HCT116 (cell line): ENCODE results near the gene CHTF18. TPM values are rescaled to one million over a fixed set of nuclear protein-coding genes. Genes with fewer than 3 reads are reported as not detected.
"Not testable (repeated sequence)": the region's sequence is repeated elsewhere in the genome, so short reads cannot be mapped to it uniquely, and the experiment has no call there.

Experiments used
- ATAC-seq: fragments of 200-7000 bp; cut with Tn5 transposase; 2 replicates; pipeline ENCODE4 v1.9.1; 2020; ENCODE audit warnings: mild to moderate bottlenecking, moderate library complexity
- BruUV-seq: library from RNA; stranded (reverse); fragments of 400-500 nt; replicated peaks from 2 replicates; lab custom pipeline; 2021; lab: Mats Ljungman, UMichigan
- CTCF ChIA-PET: fragments of 300-600 bp; sonication (Branson Sonifier 250); formaldehyde crosslinking; loops from one replicate; lab custom pipeline; 2021; ENCODE audit warnings: antibody characterized with exemption; lab: Charles Lee
- POLR2A ChIA-PET: fragments of 300-600, 350-600 bp; sonication (Branson Sonifier 250); formaldehyde crosslinking; loops from one replicate; lab custom pipeline; 2021; ENCODE audit warnings: antibody characterized with exemption; lab: Charles Lee
- RAD21 ChIA-PET, 2 experiments: fragments of 300-600 bp; sonication (Branson Sonifier 250); formaldehyde crosslinking; loops; one replicate each; lab custom pipeline; 2023; ENCODE audit warnings: low total read pairs in 2 of 2; ENCODE audit not compliant: uncharacterized antibody in 2 of 2, unreplicated experiment in 2 of 2, low non-redundant PET in 1 of 2; lab: Charles Lee
- DNase-seq: peaks from one replicate; pipeline ENCODE4 v3.0.0-alpha.2; 2010; ENCODE audit warnings: low read depth, low spot score
- H2AFZ ChIP-seq: fragments of 200-600 bp; shearing (Covaris generic), sonication (generic); 2 replicates; pipeline ENCODE4 v1.6.1; 2017; ENCODE audit warnings: low read depth, mixed run types, mixed read lengths, antibody characterized with exemption, low read length; ENCODE audit not compliant: poor library complexity, severe bottlenecking
- H3K27ac ChIP-seq: 2 replicates; pipeline ENCODE4 v1.5.1; 2012; ENCODE audit warnings: low read depth, low read length
- H3K27me3 ChIP-seq: fragments of 200-600 bp; sonication (generic); 2 replicates; pipeline ENCODE4 v1.6.1; 2016; ENCODE audit warnings: mixed run types, low read length, mixed read lengths; ENCODE audit not compliant: insufficient read depth
- H3K36me3 ChIP-seq, 2 experiments: fragments of 200-500 bp in 1 of 2; fragments of 200-600 bp in 1 of 2; sonication (Bioruptor generic) in 1 of 2; sonication (generic) in 1 of 2; 2 replicates each; pipeline versions ENCODE4 v1.5.1 to v1.6.1; 2014 to 2016; ENCODE audit warnings: low read length in 2 of 2, inconsistent platforms in 1 of 2, mixed read lengths in 1 of 2, mixed run types in 1 of 2; ENCODE audit not compliant: insufficient read depth in 2 of 2, control insufficient read depth in 1 of 2
- H3K4me1 ChIP-seq, 2 experiments: fragments of 200-600 bp in 1 of 2; sonication (generic) in 1 of 2; 2 replicates each; pipeline versions ENCODE4 v1.5.1 to v1.6.1; 2012 to 2017; ENCODE audit warnings: low read length in 2 of 2, inconsistent platforms in 1 of 2, mild to moderate bottlenecking in 1 of 2, mixed read lengths in 1 of 2, mixed run types in 1 of 2, moderate library complexity in 1 of 2; ENCODE audit not compliant: insufficient read depth in 2 of 2, control insufficient read depth in 1 of 2
- H3K4me2 ChIP-seq: fragments of 200-600 bp; sonication (generic); 2 replicates; pipeline ENCODE4 v1.6.1; 2017; ENCODE audit warnings: mixed run types, low read length, mixed read lengths
- H3K4me3 ChIP-seq, 2 experiments: fragments of 200-600 bp in 1 of 2; sonication (generic) in 1 of 2; replicated peaks in 1 of 2; 2 replicates each; pipeline ENCODE4 v1.5.1; 2011 to 2016; ENCODE audit warnings: low read length in 2 of 2, control low read depth in 1 of 2, low read depth in 1 of 2, mild to moderate bottlenecking in 1 of 2, mixed read lengths in 1 of 2, mixed run types in 1 of 2
- H3K79me2 ChIP-seq: fragments of 200-600 bp; sonication (generic); 2 replicates; pipeline ENCODE4 v1.6.1; 2017; ENCODE audit warnings: mild to moderate bottlenecking, mixed run types, low read length, moderate library complexity, mixed read lengths; ENCODE audit not compliant: insufficient read depth
- H3K9ac ChIP-seq: fragments of 200-600 bp; sonication (generic); 2 replicates; pipeline ENCODE4 v1.6.1; 2016; ENCODE audit warnings: low read length, mixed read lengths
- H3K9me2 ChIP-seq: fragments of 200-600 bp; sonication (generic), shearing (Covaris generic); 2 replicates; pipeline ENCODE4 v1.6.1; 2017; ENCODE audit warnings: mixed run types, mild to moderate bottlenecking, moderate library complexity; ENCODE audit not compliant: insufficient read depth
- H3K9me3 ChIP-seq, 2 experiments: fragments of 200-500 bp in 1 of 2; fragments of 200-600 bp in 1 of 2; sonication (Bioruptor generic) in 1 of 2; sonication (generic) in 1 of 2; 2 replicates each; pipeline ENCODE4 v1.6.1; 2014 to 2017; ENCODE audit warnings: low read length in 2 of 2, mixed read lengths in 2 of 2, inconsistent platforms in 1 of 2, low read depth in 1 of 2, mild to moderate bottlenecking in 1 of 2, mixed run types in 1 of 2, moderate library complexity in 1 of 2; ENCODE audit not compliant: control insufficient read depth in 1 of 2, insufficient read depth in 1 of 2
- H4K20me1 ChIP-seq: fragments of 200-600 bp; sonication (generic), shearing (Covaris generic); 2 replicates; pipeline ENCODE4 v1.6.1; 2017; ENCODE audit warnings: mixed run types, mild to moderate bottlenecking, moderate library complexity; ENCODE audit not compliant: insufficient read depth
- EGR1 ChIP-seq: IDR thresholded peaks from 2 replicates; pipeline ENCODE4 v1.6.1; 2012; ENCODE audit warnings: low read depth
- ELF1 ChIP-seq: IDR thresholded peaks from 2 replicates; pipeline ENCODE4 v1.6.1; 2012; ENCODE audit warnings: low read depth, borderline replicate concordance
- POLR2A ChIP-seq: IDR thresholded peaks from 2 replicates; pipeline ENCODE4 v1.7.0; 2011; ENCODE audit warnings: borderline replicate concordance; ENCODE audit not compliant: insufficient read depth, insufficient read length; ENCODE audit errors: extremely low read depth
- TCF7L2 ChIP-seq: IDR thresholded peaks from 2 replicates; pipeline ENCODE4 v1.7.0; 2011; ENCODE audit warnings: borderline replicate concordance, inconsistent platforms; ENCODE audit not compliant: insufficient read depth, insufficient read length; ENCODE audit errors: extremely low read depth
- ZNF274 ChIP-seq: fragments of 200-500 bp; sonication (Bioruptor generic); IDR thresholded peaks from 2 replicates; pipeline ENCODE4 v1.6.1; 2014; ENCODE audit warnings: mild to moderate bottlenecking, low read depth, low read length, inconsistent platforms
- intact Hi-C: fragments of 100-400 bp; cut with micrococcal nuclease; formaldehyde crosslinking; loops from 2 replicates; pipeline ENCODE4 v1.10.0; 2022
- total RNA-seq: library from RNA; stranded (reverse); gene quantifications from one replicate; pipeline ENCODE4 v1.2.1, GENCODE V29; 2021; ENCODE audit not compliant: unreplicated experiment
- TF ChIP-seq, protein P1 (sequence below): IDR thresholded peaks from 2 replicates; pipeline ENCODE4 v1.6.1; 2012; ENCODE audit warnings: low read depth
- TF ChIP-seq, protein P2 (sequence below): IDR thresholded peaks from 2 replicates; pipeline ENCODE4 v1.6.1; 2012
- TF ChIP-seq, protein P3 (sequence below), 3 experiments: fragments of 200-600 bp in 1 of 3; sonication (generic) in 1 of 3; IDR thresholded peaks in 2 of 3; conservative IDR thresholded peaks in 1 of 3; 2 replicates each; pipeline ENCODE4 v1.5.1; 2012 to 2017; ENCODE audit warnings: low read depth in 2 of 3, low read length in 2 of 3, antibody characterized with exemption in 1 of 3, borderline replicate concordance in 1 of 3, control low read depth in 1 of 3, mild to moderate bottlenecking in 1 of 3, mixed read lengths in 1 of 3, mixed run types in 1 of 3, moderate library complexity in 1 of 3; ENCODE audit not compliant: insufficient read depth in 1 of 3

The CHTF18 gene
- total RNA-seq, 1 experiment from 2014 or later = 145 TPM

DNA sequence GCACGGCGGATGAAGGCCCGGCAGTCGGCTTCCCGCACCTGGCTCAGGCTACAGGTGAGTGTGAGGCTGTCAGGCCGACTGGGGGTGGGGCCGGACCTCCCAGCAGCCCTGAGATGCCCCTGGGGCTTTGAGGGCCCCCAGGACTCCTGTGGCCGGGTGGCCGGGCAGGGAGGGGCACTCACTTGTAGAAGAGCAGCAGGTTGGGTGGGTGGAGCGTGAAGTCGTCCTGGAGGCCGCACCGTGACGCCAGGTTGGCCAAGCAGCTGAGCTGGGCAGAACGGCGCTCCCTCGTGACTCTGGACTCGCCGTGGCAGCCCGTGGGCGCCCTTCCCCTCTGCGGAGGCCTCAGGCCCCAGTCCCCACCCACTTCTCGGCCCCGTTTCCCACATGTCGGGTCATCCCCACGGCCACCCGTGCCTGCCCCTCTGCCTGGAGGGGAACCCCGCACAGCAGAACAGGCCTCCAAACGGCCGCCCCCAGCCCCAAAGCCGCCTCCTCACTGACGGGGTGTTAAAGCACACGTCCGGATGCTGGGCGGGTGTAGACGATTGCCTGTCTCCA lies 13.1 kb upstream of the CHTF18 start:
- no peaks in the 10 kb centered on the region for H3K9me3 ChIP-seq
- H3K36me3 ChIP-seq = no peaks in the 10 kb centered on the region
- ChIA-PET POLR2A (no interaction called here), RAD21 (no interaction called here), CTCF (no interaction called here)
- H3K9me2 ChIP-seq = no peaks in the 10 kb centered on the region
- no peak overlapping the region; the same call in 1 of the 2 replicates for H3K27ac ChIP-seq
- no peak overlapping the region for H2AFZ ChIP-seq
- no peaks in the 10 kb centered on the region for H4K20me1 ChIP-seq
- ATAC-seq = no peak
- H3K4me2 ChIP-seq = no peak overlapping the region
- no TSS peak for BruUV-seq
- no peaks in the 10 kb centered on the region for H3K27me3 ChIP-seq
- intact Hi-C loops = no loop called here
- TF ChIP-seq, protein P1, sequence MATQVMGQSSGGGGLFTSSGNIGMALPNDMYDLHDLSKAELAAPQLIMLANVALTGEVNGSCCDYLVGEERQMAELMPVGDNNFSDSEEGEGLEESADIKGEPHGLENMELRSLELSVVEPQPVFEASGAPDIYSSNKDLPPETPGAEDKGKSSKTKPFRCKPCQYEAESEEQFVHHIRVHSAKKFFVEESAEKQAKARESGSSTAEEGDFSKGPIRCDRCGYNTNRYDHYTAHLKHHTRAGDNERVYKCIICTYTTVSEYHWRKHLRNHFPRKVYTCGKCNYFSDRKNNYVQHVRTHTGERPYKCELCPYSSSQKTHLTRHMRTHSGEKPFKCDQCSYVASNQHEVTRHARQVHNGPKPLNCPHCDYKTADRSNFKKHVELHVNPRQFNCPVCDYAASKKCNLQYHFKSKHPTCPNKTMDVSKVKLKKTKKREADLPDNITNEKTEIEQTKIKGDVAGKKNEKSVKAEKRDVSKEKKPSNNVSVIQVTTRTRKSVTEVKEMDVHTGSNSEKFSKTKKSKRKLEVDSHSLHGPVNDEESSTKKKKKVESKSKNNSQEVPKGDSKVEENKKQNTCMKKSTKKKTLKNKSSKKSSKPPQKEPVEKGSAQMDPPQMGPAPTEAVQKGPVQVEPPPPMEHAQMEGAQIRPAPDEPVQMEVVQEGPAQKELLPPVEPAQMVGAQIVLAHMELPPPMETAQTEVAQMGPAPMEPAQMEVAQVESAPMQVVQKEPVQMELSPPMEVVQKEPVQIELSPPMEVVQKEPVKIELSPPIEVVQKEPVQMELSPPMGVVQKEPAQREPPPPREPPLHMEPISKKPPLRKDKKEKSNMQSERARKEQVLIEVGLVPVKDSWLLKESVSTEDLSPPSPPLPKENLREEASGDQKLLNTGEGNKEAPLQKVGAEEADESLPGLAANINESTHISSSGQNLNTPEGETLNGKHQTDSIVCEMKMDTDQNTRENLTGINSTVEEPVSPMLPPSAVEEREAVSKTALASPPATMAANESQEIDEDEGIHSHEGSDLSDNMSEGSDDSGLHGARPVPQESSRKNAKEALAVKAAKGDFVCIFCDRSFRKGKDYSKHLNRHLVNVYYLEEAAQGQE = no peak
- TF ChIP-seq EGR1 (no peak), ZNF274 (no peak), POLR2A (no peak), ELF1 (no peak), TCF7L2 (no peak)
- TF ChIP-seq, protein P2, sequence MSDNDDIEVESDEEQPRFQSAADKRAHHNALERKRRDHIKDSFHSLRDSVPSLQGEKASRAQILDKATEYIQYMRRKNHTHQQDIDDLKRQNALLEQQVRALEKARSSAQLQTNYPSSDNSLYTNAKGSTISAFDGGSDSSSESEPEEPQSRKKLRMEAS = no peak
- TF ChIP-seq, protein P3, sequence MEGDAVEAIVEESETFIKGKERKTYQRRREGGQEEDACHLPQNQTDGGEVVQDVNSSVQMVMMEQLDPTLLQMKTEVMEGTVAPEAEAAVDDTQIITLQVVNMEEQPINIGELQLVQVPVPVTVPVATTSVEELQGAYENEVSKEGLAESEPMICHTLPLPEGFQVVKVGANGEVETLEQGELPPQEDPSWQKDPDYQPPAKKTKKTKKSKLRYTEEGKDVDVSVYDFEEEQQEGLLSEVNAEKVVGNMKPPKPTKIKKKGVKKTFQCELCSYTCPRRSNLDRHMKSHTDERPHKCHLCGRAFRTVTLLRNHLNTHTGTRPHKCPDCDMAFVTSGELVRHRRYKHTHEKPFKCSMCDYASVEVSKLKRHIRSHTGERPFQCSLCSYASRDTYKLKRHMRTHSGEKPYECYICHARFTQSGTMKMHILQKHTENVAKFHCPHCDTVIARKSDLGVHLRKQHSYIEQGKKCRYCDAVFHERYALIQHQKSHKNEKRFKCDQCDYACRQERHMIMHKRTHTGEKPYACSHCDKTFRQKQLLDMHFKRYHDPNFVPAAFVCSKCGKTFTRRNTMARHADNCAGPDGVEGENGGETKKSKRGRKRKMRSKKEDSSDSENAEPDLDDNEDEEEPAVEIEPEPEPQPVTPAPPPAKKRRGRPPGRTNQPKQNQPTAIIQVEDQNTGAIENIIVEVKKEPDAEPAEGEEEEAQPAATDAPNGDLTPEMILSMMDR (IDR thresholded peaks at IDR 0.05 in 2 of 3, conservative IDR thresholded peaks at IDR 0.05 in 1 of 3; ENCODE audit: borderline replicate concordance in 1 of 3, insufficient read depth in 1 of 3, low read depth in 2 of 3, low read length in 2 of 3) = no peak
- no peak overlapping the region for H3K9ac ChIP-seq
- no peaks in the 10 kb centered on the region for H3K79me2 ChIP-seq
- no peak for DNase-seq
- H3K4me3 ChIP-seq = no peak overlapping the region
- peaks cover 36 to 55% of the 10 kb centered on the region in 2 experiments for H3K4me1 ChIP-seq

DNA sequence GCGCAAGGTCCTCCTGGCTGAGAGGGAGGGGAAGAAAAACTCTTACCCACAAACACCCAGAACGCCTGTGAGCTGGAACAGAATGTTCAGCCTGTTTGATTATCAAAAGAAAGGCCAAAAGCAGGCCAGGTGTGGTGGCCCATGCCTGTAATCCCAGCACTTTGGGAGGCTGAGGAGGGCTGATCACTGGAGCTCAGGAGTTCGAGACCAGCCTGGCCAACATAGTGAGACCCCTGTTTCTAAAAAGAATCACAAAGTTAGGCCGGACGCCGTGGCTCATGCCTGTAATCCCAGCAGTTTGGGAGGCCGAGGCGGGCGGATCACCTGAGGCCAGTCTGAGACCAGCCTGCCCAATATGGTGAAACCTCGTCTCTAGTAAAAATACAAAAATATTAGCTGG lies 12.1 kb upstream of the CHTF18 start:
- H3K9me2 ChIP-seq, H4K20me1 ChIP-seq, ATAC-seq, H3K9ac ChIP-seq, POLR2A ChIA-PET, H3K27ac ChIP-seq, H3K27me3 ChIP-seq, H3K4me3 ChIP-seq, H3K36me3 ChIP-seq, DNase-seq, H3K9me3 ChIP-seq, H2AFZ ChIP-seq, H3K4me2 ChIP-seq, H3K79me2 ChIP-seq, BruUV-seq, intact Hi-C loops, RAD21 ChIA-PET: not testable (repeated sequence)
- CTCF ChIA-PET = interaction anchor here (0.7 to 1.3 kb wide), 2 partner anchors 9 to 57 kb away, joined by 3 to 4 read pairs; no protein-coding TSS in a partner anchor
- H3K4me1 ChIP-seq = peaks cover 36 to 55% of the 10 kb centered on the region in 2 experiments
